Aorta (tissue), 5 donors: ENCODE measurements around the gene RTCA. TPM values are rescaled to one million over a fixed set of nuclear protein-coding genes. Genes with fewer than 3 reads are reported as not detected.

Experiments used
- ATAC-seq: fragments of 200-7000 bp; cut with Tn5 transposase; one replicate; pipeline ENCODE4 v1.9.1; 2022; ENCODE audit warnings: moderate library complexity; ENCODE audit not compliant: low FRiP score
- DNase-seq, 2 donors: peaks; one replicate each; pipeline ENCODE4 v3.0.0-alpha.2; 2020
- H3K27ac ChIP-seq, 2 donors: one replicate each; pipeline ENCODE4 v1.5.1; 2013; ENCODE audit warnings: low read length in 2 of 2, mild to moderate bottlenecking in 2 of 2, moderate library complexity in 2 of 2, control low read depth in 1 of 2, inconsistent platforms in 1 of 2, low read depth in 1 of 2
- H3K27me3 ChIP-seq, 2 donors: one replicate each; pipeline ENCODE4 v1.6.1; 2013; ENCODE audit warnings: control low read depth in 1 of 2, low read length in 1 of 2, mild to moderate bottlenecking in 1 of 2, moderate library complexity in 1 of 2; ENCODE audit not compliant: insufficient read depth in 2 of 2, control insufficient read depth in 1 of 2
- H3K36me3 ChIP-seq, 2 donors: one replicate each; pipeline ENCODE4 v1.6.1; 2013; ENCODE audit warnings: control low read depth in 1 of 2, low read length in 1 of 2, mild to moderate bottlenecking in 1 of 2; ENCODE audit not compliant: insufficient read depth in 2 of 2, control insufficient read depth in 1 of 2
- H3K4me1 ChIP-seq, 2 donors: one replicate each; pipeline ENCODE4 v1.6.1; 2013; ENCODE audit warnings: low read length in 2 of 2, control low read depth in 1 of 2, mild to moderate bottlenecking in 1 of 2, moderate library complexity in 1 of 2; ENCODE audit not compliant: insufficient read depth in 2 of 2, control insufficient read depth in 1 of 2
- H3K4me3 ChIP-seq, 2 donors: one replicate each; pipeline ENCODE4 v1.5.1; 2013; ENCODE audit warnings: low read length in 2 of 2, control low read depth in 1 of 2, mild to moderate bottlenecking in 1 of 2
- H3K9me3 ChIP-seq: one replicate; pipeline ENCODE4 v1.6.1; 2013; ENCODE audit warnings: mild to moderate bottlenecking, low read length; ENCODE audit not compliant: control insufficient read depth
- WGBS, 2 donors: extraction: QIAGEN DNeasy Blood & Tissue Kit; methylation state at CpG; one replicate each; pipeline ENCODE4 v1.1.7; 2013; 5-methylcytosine and 5-hydroxymethylcytosine counted together
- intact Hi-C, 2 donors: fragments of 100-400 bp; cut with DNase I; formaldehyde crosslinking; loops; one replicate each; pipeline versions ENCODE4 v1.14.2 to v1.15.0; 2022
- polyA plus RNA-seq, 2 donors: library from polyadenylated mRNA; stranded (reverse); fragments of 200-250 nt; gene quantifications; one replicate each; pipeline ENCODE4 v1.2.3, GENCODE V29; 2013
- total RNA-seq, 2 donors: library from RNA; stranded (reverse); fragmentation: NEBNext Ultra II Directional; extraction: Animal tissue kit (Norgen Biotek cat#: 25700); gene quantifications; one replicate each; pipeline ENCODE4 v1.2.1, GENCODE V29; 2021
- donor health status: healthy with polysubstance abuse.
- donor health status: Bipolar disorder and iron deficiency.
- donor health status: DM: no; HTN: no; CAD: no.
- donor health status: DM: no; HTN: no; CAD: no.
- donor health status: DM: yes; HTN: yes; CAD: no.

The RTCA gene
- total and polyA plus RNA-seq, 4 donors: 22.2 to 26.6 (median 23.3) TPM

DNA sequence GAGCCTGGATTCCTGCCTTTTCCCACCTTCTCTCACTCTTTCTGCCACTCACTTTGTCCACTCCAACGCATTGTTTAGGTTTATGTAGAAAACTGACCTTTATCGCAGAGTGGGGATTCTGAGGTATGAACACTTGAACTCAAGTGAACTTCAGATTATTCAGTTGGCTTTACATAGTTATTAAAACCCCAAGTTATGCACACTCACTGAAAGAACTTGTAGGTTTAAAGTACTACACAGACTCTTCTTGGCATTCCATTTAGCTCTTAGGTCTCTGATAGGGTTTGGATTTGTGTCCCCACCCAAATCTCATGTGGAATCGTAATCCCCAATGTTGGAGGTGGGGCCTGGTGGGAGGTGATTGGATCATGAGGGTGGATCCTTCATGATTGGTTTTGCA lies 39.9 kb downstream of the RTCA start:
- intact Hi-C loops: no loop called here
- H3K27ac ChIP-seq: no peak overlapping the region
- H3K4me1 ChIP-seq: no peaks in the 10 kb centered on the region
- H3K27me3 ChIP-seq: no peaks in the 10 kb centered on the region
- H3K4me3 ChIP-seq: no peak overlapping the region
- H3K9me3 ChIP-seq: no peaks in the 10 kb centered on the region
- no peaks in the 10 kb centered on the region for H3K36me3 ChIP-seq
- DNase-seq: no peak
- 93 to 98% methylated on average over 3 of the region's 3 CpGs for WGBS, 2 donors
- ATAC-seq: no peak

DNA sequence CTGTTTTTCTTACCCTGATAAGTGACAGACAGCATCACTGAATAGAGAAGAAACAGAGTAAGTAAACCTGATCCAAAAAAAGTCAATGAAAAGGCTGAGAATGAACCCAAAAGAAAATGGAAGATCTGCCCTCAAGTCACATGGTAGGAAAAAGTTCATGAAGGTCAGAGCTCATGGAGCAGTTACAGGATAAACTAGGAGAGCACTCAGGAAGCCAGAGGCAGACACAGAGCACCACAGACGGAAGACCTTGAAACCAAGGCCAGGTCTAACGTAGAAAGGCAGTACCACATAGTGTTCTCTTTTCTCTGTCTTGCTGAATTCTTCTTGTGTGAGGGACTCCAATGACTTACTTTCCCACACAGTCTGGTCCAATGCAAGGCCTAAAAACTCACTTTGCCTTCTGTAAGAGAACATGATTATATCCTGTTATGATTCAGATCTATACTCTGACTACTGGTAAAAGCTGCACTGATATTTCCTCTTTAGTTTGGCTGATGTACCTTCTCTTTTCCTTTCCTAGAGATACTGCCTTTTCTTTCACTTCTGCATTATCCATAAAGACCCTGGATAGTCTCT lies 40.8 kb downstream of the RTCA start:
- DNase-seq (no peak), ATAC-seq (no peak)
- intact Hi-C loops: no loop called here
- H3K4me1 ChIP-seq: no peaks in the 10 kb centered on the region
- H3K9me3 ChIP-seq: no peaks in the 10 kb centered on the region
- 80 to 88% methylated on average over 2 of the region's 2 CpGs for WGBS, 2 donors
- H3K36me3 ChIP-seq: no peaks in the 10 kb centered on the region
- no peaks in the 10 kb centered on the region for H3K27me3 ChIP-seq
- no peak overlapping the region for H3K27ac ChIP-seq
- H3K4me3 ChIP-seq: no peak overlapping the region

DNA sequence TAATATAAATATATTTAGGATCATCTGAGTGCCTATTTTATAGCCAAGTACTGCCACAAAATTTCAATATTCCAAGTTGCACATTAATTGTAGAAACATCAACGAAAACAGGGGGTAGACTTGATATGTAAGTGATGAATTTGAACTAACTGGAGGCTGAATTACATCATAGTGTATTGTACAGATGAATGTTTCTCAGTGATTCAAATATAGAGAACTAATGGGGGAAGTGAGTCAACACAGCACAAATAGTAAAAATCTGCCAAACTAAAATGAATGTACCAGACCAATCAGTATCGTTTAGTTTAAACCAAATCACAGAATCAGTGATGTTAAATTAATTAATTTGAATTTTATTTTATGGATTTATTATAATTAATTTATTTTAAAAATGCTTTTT lies 42.8 kb downstream of the RTCA start:
- H3K4me1 ChIP-seq: no peaks in the 10 kb centered on the region
- no peak overlapping the region for H3K4me3 ChIP-seq
- H3K27ac ChIP-seq: no peak overlapping the region
- intact Hi-C loops: no loop called here
- no peaks in the 10 kb centered on the region for H3K36me3 ChIP-seq
- WGBS, 2 donors: 74% methylated on average over 2 of the region's 2 CpGs
- no peaks in the 10 kb centered on the region for H3K27me3 ChIP-seq
- DNase-seq (no peak), ATAC-seq (no peak)
- no peaks in the 10 kb centered on the region for H3K9me3 ChIP-seq

DNA sequence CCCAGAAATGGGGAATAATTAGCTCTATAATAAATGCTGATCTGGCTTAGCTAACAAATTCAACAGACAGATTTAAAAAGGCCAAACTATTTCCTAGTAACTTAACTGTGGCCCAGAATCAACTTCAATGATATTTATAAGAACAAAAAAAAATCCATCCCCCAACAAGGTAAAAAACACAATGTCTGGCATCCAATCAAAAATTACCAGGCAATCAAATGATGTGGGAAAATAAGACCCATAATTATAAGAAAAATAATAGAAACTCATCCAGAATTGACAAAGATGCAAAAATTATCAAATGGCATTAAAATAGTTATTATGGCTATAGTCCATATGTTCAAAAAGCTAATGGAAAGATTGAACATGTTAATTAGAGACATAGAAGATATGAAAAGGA lies 43.8 kb downstream of the RTCA start:
- no peak overlapping the region for H3K27ac ChIP-seq
- H3K9me3 ChIP-seq: no peaks in the 10 kb centered on the region
- no peaks in the 10 kb centered on the region for H3K27me3 ChIP-seq
- intact Hi-C loops: no loop called here
- DNase-seq (no peak), ATAC-seq (no peak)
- no peaks in the 10 kb centered on the region for H3K4me1 ChIP-seq
- H3K4me3 ChIP-seq: no peak overlapping the region
- no peaks in the 10 kb centered on the region for H3K36me3 ChIP-seq

DNA sequence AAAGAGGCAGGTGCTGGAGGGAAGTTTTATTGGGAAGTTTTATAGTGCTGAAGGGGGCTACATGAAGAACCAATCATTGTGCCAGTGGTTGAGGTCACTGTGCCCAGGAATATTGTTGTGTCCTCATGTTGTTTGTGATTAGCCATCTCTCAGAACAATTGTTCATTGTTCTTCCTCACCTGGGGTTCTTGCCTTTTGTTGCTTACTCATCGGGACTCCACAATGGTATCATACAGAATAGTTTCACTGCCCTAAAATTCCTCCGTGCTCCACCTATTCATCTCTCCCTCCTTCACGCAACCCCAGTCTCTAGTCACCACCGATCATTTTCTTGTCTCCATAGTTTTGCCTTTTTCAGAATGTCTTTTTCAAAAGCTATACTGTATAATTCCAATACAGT lies 47.4 kb downstream of the RTCA start:
- 76 to 82% methylated on average over 4 of the region's 4 CpGs for WGBS, 2 donors
- Histone ChIP-seq H3K4me1 (no peaks in the 10 kb centered on the region), H3K36me3 (no peaks in the 10 kb centered on the region), H3K9me3 (peaks cover 5% of the 10 kb centered on the region), H3K27me3 (peaks cover 0 to 1% of the 10 kb centered on the region in 2 donors), H3K27ac (no peak overlapping the region), H3K4me3 (no peak overlapping the region)
- intact Hi-C loops: no loop called here
- no peak for ATAC-seq
- DNase-seq: no peak

DNA sequence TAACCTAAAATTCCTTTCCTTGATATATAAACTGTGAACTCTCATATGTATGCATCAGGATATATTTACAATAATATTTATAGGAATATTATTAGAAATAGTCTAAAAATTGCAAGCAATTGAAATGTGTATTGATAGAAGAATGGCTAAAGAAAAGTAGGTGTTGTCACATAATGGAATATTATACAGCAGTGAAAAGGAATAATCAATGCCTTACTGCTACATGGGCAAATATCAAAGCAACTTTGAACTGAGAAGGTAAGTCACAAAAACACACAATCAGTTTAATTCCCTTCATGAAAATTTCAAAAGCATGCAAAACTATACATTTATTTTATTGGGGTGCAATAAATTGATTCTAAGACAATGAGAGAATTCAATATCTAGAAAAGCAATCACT lies 50.6 kb downstream of the RTCA start:
- intact Hi-C loops: no loop called here
- peaks cover 9% of the 10 kb centered on the region for H3K9me3 ChIP-seq
- ATAC-seq: no peak
- no peak overlapping the region for H3K27ac ChIP-seq
- no peak overlapping the region for H3K4me3 ChIP-seq
- DNase-seq: no peak
- H3K4me1 ChIP-seq: no peaks in the 10 kb centered on the region
- H3K36me3 ChIP-seq: no peaks in the 10 kb centered on the region
- H3K27me3 ChIP-seq: peaks cover 0 to 1% of the 10 kb centered on the region in 2 donors

DNA sequence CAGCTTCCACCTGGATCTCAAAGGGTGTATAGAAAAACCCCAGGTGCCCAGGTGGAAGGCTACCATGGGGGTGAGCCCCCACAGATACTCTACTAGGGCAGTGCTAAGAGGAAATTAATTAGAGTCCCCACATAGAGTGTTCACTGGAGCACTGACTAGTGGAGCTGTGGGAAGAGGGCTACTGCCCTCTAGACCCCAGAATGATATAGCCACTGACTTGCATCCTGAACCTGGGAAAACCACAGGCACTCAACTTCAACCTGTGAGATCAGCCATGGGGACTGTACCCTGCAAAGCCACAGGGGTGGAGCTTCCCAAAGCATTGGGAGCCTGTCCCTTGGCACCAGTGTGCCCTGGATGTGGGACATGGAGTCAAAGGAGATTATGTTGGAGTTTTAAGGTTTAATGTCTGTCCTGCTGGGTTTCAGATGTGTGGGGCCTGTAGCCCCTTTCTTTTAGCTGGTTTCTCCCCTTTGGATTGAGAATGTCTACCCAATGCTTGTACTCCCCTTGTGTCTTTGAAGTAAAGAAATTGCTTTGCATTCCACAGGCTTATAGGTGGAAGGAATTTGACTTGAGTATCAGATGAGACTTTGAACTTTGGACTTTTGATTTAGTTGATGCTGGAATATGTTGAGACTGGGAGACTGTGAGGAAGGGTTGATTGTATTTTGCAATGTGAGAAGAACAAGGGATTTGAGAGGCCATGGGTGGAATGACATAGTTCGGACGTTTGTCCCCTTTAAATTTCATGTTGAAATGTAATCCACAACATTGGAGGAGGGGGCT lies 54.5 kb downstream of the RTCA start:
- intact Hi-C loops: no loop called here
- no peaks in the 10 kb centered on the region for H3K36me3 ChIP-seq
- DNase-seq: no peak
- peaks cover 9% of the 10 kb centered on the region for H3K9me3 ChIP-seq
- H3K4me3 ChIP-seq: no peak overlapping the region
- peaks cover 0 to 1% of the 10 kb centered on the region in 2 donors for H3K27me3 ChIP-seq
- no peak overlapping the region for H3K27ac ChIP-seq
- no peaks in the 10 kb centered on the region for H3K4me1 ChIP-seq
- WGBS, 2 donors: 87 to 97% methylated on average over 2 of the region's 2 CpGs
- no peak for ATAC-seq

DNA sequence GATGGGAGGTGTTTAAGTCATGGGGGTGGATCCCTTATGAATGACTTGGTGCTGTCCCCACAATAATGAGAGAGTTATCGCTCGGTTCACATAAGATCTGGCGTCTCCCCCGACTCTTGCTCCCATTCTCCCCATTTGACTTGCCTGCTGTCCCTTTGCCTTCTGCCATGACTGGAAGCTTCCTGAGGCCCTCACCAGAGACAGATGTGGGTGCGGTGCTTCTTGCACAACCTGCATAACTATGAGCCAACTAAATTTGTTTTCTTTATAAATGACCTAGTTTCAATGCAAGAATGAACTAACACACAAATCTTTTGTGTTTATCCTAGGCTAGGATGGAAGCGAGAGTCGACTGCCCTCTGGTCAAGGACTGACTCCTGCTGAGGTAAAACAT lies 55.1 kb downstream of the RTCA start:
- Histone ChIP-seq H3K9me3 (peaks cover 6% of the 10 kb centered on the region), H3K27ac (no peak overlapping the region), H3K4me1 (no peaks in the 10 kb centered on the region), H3K4me3 (no peak overlapping the region), H3K36me3 (no peaks in the 10 kb centered on the region), H3K27me3 (peaks cover 0 to 1% of the 10 kb centered on the region in 2 donors)
- DNase-seq (no peak), ATAC-seq (no peak)
- 88 to 90% methylated on average over 7 of the region's 7 CpGs for WGBS, 2 donors
- intact Hi-C loops: no loop called here

DNA sequence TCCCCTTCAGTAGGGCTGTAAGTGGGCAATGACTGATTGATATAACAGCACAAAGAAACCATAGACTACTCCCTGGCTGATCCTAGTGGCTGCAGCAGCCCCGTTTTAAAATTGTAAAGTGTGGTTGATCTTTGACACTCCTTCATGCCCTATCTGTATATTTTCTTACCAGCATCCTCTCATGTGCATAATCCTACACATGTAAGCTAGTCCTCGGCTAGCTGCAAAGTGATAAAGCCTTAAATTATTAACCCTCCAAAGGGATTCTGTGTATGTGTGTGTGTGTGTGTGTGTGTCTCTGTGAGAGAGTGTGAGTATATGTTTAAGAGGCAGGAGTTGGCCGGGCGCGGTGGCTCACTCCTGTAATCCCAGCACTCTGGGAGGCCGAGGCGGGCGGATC lies 55.5 kb downstream of the RTCA start:
- intact Hi-C loops: no loop called here
- peaks cover 4% of the 10 kb centered on the region for H3K9me3 ChIP-seq
- no peak for ATAC-seq
- H3K4me3 ChIP-seq: no peak overlapping the region
- no peak for DNase-seq
- no peaks in the 10 kb centered on the region for H3K36me3 ChIP-seq
- H3K27me3 ChIP-seq: no peaks in the 10 kb centered on the region
- no peaks in the 10 kb centered on the region for H3K4me1 ChIP-seq
- H3K27ac ChIP-seq: no peak overlapping the region
- 87 to 88% methylated on average over 8 of the region's 8 CpGs for WGBS, 2 donors
